Measurements from ENCODE around the gene KLHL14. TPM values are rescaled to one million over a fixed set of nuclear protein-coding genes. Genes with fewer than 3 reads are reported as not detected.

Gene KLHL14
- total and polyA plus RNA-seq, 10 of the 15 experiments (the other 5 are each of a cell fraction or from before 2014, with no cell fraction given): 0.03 to 0.05 TPM; not detected in 8

DNA sequence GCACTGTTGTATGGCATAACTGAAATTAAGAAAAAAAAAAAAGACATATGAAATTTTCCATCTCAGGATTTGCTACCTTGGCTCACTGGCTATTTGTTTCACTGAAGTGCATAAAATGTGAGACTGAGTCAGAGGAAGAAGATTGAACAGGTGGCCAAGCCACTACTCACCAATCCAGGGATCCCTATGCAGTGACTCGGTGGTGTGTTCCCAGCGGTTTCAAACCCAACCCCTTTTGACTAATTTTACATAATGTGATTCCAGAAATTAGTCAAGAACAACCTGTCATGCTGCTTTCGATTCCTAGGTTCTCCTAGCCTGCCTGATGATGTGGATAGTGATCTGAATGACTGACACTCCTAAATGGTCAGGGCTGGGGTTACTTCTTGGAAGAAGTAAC, 77.3 kb downstream of the KLHL14 start:
- ATAC-seq (no peak), FAIRE-seq (no peak), DNase-seq (ENCODE audit: low read depth, low spot score) (no peak)
- ChIA-PET SMC1A (ENCODE audit: uncharacterized antibody, unreplicated experiment) (no interaction called here), CTCF (interaction anchor here (1.1 kb wide), 1 partner anchor 20 kb away, joined by 6 read pairs; no protein-coding TSS in a partner anchor), POLR2A (no interaction called here), RAD21 (ENCODE audit: unreplicated experiment) (no interaction called here)
- H3K4me3 ChIP-seq: no peak overlapping the region
- no peaks in the 10 kb centered on the region for H3K79me2 ChIP-seq (ENCODE audit: control insufficient read depth, insufficient read depth, low read length)
- intact Hi-C loops (cut with micrococcal nuclease; ENCODE audit: unreplicated experiment): no loop called here
- no peak overlapping the region for H2AFZ ChIP-seq (ENCODE audit: control insufficient read depth, low read depth, low read length)
- no peak overlapping the region for H3K4me2 ChIP-seq (ENCODE audit: control insufficient read depth, insufficient read depth)
- H3K27ac ChIP-seq (ENCODE audit: control insufficient read depth, insufficient read depth): no peak overlapping the region
- WGBS (ENCODE audit: insufficient coverage, insufficient replicate concordance, low lambda C conversion rate, missing lambda C conversion rate): 3% methylated on average over 3 of the region's 3 CpGs
- no peaks in the 10 kb centered on the region; a peak in 1 of 4 replicates for H3K27me3 ChIP-seq (replicated peaks in 1 of 2; ENCODE audit: control insufficient read depth in 2 of 2, insufficient read depth in 2 of 2, low read length in 1 of 2)
- no peaks in the 10 kb centered on the region for H4K20me1 ChIP-seq (ENCODE audit: control insufficient read depth, insufficient read depth)
- TF ChIP-seq RAD21 (IDR thresholded peaks at IDR 0.05; ENCODE audit: insufficient read depth, low read depth, low read length) (no peak), RFX5 (IDR thresholded peaks at IDR 0.05; ENCODE audit: low read depth, low read length) (no peak), JUNB (IDR thresholded peaks at IDR 0.05) (no peak), CBX5 (IDR thresholded peaks at IDR 0.05; ENCODE audit: low read depth) (no peak), TCF12 (IDR thresholded peaks at IDR 0.05; ENCODE audit: low read depth, low read length) (no peak), RBBP5 (conservative IDR thresholded peaks at IDR 0.05) (no peak), RB1 (IDR thresholded peaks at IDR 0.05; ENCODE audit: borderline replicate concordance) (no peak), WRNIP1 (IDR thresholded peaks at IDR 0.05; ENCODE audit: borderline replicate concordance, low read depth, low read length) (no peak), IKZF1 (conservative IDR thresholded peaks at IDR 0.05) (no peak), RUNX3 (IDR thresholded peaks at IDR 0.05; ENCODE audit: low read length) (no peak), CBFB (IDR thresholded peaks at IDR 0.05; ENCODE audit: low read depth) (no peak)
- TF ChIP-seq, protein P1, sequence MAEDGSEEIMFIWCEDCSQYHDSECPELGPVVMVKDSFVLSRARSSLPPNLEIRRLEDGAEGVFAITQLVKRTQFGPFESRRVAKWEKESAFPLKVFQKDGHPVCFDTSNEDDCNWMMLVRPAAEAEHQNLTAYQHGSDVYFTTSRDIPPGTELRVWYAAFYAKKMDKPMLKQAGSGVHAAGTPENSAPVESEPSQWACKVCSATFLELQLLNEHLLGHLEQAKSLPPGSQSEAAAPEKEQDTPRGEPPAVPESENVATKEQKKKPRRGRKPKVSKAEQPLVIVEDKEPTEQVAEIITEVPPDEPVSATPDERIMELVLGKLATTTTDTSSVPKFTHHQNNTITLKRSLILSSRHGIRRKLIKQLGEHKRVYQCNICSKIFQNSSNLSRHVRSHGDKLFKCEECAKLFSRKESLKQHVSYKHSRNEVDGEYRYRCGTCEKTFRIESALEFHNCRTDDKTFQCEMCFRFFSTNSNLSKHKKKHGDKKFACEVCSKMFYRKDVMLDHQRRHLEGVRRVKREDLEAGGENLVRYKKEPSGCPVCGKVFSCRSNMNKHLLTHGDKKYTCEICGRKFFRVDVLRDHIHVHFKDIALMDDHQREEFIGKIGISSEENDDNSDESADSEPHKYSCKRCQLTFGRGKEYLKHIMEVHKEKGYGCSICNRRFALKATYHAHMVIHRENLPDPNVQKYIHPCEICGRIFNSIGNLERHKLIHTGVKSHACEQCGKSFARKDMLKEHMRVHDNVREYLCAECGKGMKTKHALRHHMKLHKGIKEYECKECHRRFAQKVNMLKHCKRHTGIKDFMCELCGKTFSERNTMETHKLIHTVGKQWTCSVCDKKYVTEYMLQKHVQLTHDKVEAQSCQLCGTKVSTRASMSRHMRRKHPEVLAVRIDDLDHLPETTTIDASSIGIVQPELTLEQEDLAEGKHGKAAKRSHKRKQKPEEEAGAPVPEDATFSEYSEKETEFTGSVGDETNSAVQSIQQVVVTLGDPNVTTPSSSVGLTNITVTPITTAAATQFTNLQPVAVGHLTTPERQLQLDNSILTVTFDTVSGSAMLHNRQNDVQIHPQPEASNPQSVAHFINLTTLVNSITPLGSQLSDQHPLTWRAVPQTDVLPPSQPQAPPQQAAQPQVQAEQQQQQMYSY (CRISPR knock-in tag; IDR thresholded peaks at IDR 0.05): no peak
- TF ChIP-seq, protein P2, sequence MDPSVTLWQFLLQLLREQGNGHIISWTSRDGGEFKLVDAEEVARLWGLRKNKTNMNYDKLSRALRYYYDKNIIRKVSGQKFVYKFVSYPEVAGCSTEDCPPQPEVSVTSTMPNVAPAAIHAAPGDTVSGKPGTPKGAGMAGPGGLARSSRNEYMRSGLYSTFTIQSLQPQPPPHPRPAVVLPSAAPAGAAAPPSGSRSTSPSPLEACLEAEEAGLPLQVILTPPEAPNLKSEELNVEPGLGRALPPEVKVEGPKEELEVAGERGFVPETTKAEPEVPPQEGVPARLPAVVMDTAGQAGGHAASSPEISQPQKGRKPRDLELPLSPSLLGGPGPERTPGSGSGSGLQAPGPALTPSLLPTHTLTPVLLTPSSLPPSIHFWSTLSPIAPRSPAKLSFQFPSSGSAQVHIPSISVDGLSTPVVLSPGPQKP (IDR thresholded peaks at IDR 0.05; ENCODE audit: low read depth, low read length): no peak
- BruUV-seq (replicated peaks): no TSS peak
- no peaks in the 10 kb centered on the region for H3K4me1 ChIP-seq (ENCODE audit: control insufficient read depth, insufficient read depth, low read length)
- no peaks in the 10 kb centered on the region for H3K9me3 ChIP-seq (replicated peaks; ENCODE audit: control insufficient read depth, insufficient read depth, low read length)
- no peak overlapping the region for H3K9ac ChIP-seq (ENCODE audit: control insufficient read depth, insufficient read depth, low read length)
- in situ Hi-C loops (cut with MboI): no loop called here
- H3K36me3 ChIP-seq (ENCODE audit: control insufficient read depth in 2 of 2, insufficient read depth in 2 of 2, low read length in 1 of 2): no peaks in the 10 kb centered on the region

Measured in GM12878 (cell line).